HEK293T (cell line): ENCODE data around the gene SHISA9.

Source experiments
- BHLHE40 ChIP-seq: fragments of 450-650 bp; IDR thresholded peaks from 2 replicates; pipeline ENCODE4 v1.6.1; 2016; ENCODE audit warnings: mild to moderate bottlenecking, moderate library complexity, borderline replicate concordance
- ELF4 ChIP-seq: fragments of 450-650 bp; IDR thresholded peaks from 2 replicates; pipeline ENCODE4 v1.6.1; 2017; ENCODE audit warnings: antibody characterized with exemption
- FOXK2 ChIP-seq: fragments of 450-650 bp; IDR thresholded peaks from 2 replicates; pipeline ENCODE4 v1.6.1; 2016; ENCODE audit warnings: mild to moderate bottlenecking
- FOXM1 ChIP-seq: fragments of 450-650 bp; IDR thresholded peaks from 2 replicates; pipeline ENCODE4 v1.6.1; 2017; ENCODE audit warnings: mild to moderate bottlenecking, borderline replicate concordance
- HDGF ChIP-seq: fragments of 450-650 bp; IDR thresholded peaks from 2 replicates; pipeline ENCODE4 v1.6.1; 2017; ENCODE audit warnings: antibody characterized with exemption, borderline replicate concordance
- L3MBTL2 ChIP-seq: fragments of 450-650 bp; conservative IDR thresholded peaks from 2 replicates; pipeline ENCODE4 v1.6.1; 2016; ENCODE audit warnings: mild to moderate bottlenecking
- LEF1 ChIP-seq: fragments of 450-650 bp; IDR thresholded peaks from 2 replicates; pipeline ENCODE4 v1.6.1; 2017; ENCODE audit warnings: mild to moderate bottlenecking, borderline replicate concordance
- NFRKB ChIP-seq: fragments of 450-650 bp; IDR thresholded peaks from 2 replicates; pipeline ENCODE4 v1.6.1; 2016; ENCODE audit warnings: mild to moderate bottlenecking, moderate library complexity
- SP1 ChIP-seq: fragments of 450-650 bp; IDR thresholded peaks from 2 replicates; pipeline ENCODE4 v1.6.1; 2017
- SUZ12 ChIP-seq: fragments of 450-650 bp; IDR thresholded peaks from 2 replicates; pipeline ENCODE4 v1.6.1; 2016; ENCODE audit warnings: mild to moderate bottlenecking
- TARDBP ChIP-seq: fragments of 450-650 bp; IDR thresholded peaks from 2 replicates; pipeline ENCODE4 v1.6.1; 2016
- ZNF384 ChIP-seq: fragments of 450-650 bp; IDR thresholded peaks from 2 replicates; pipeline ENCODE4 v1.6.1; 2016

- TF ChIP-seq FOXK2 (no peak), FOXM1 (no peak), NFRKB (no peak), BHLHE40 (no peak), SUZ12 (no peak), HDGF (no peak), L3MBTL2 (no peak), LEF1 (no peak), TARDBP (no peak), ZNF384 (no peak), SP1 (no peak), ELF4 (no peak)
Observed at GRCh38 chr16:13049688-13050087, 148.3 kb downstream of the SHISA9 start.
